ENCODE data around the gene PIAS3. TPM values are rescaled to one million over a fixed set of nuclear protein-coding genes. Genes with fewer than 3 reads are reported as not detected.
"Not testable (repeated sequence)": the region's sequence is repeated elsewhere in the genome, so short reads cannot be mapped to it uniquely, and the experiment has no call there.

PIAS3 gene

GRCh38 chr1:145818095-145818494, 40.8 kb downstream of the PIAS3 start:
- not testable (repeated sequence) for H3K4me3 ChIP-seq (ENCODE audit: low read length); H3K4me1 ChIP-seq (ENCODE audit: control insufficient read depth, insufficient read depth, low read length); H3K9me3 ChIP-seq (replicated peaks; ENCODE audit: low read length); H3K36me3 ChIP-seq (ENCODE audit: insufficient read depth, low read length); H3K27me3 ChIP-seq (ENCODE audit: control insufficient read depth, insufficient read depth, low read length)
- Histone ChIP-seq H3K9ac (ENCODE audit: low read depth, low read length) (peak overlapping the region; percentile 47), H3K4me2 (ENCODE audit: low read length) (peak overlapping the region; percentile 63)

GRCh38 chr1:145812977-145813810, 45.7 kb downstream of the PIAS3 start:
- H3K9me3 ChIP-seq (replicated peaks; ENCODE audit: low read length); H3K4me3 ChIP-seq (ENCODE audit: low read length); H3K4me1 ChIP-seq (ENCODE audit: control insufficient read depth, insufficient read depth, low read length); H3K36me3 ChIP-seq (ENCODE audit: insufficient read depth, low read length); H3K27me3 ChIP-seq (ENCODE audit: control insufficient read depth, insufficient read depth, low read length); H3K9ac ChIP-seq (ENCODE audit: low read depth, low read length): not testable (repeated sequence)
- peak overlapping the region; percentile 49 for H3K4me2 ChIP-seq (ENCODE audit: low read length)

- Histone ChIP-seq H3K9me3 (replicated peaks; ENCODE audit: low read length) (no peaks in the 10 kb centered on the region), H3K36me3 (ENCODE audit: insufficient read depth, low read length) (no peaks in the 10 kb centered on the region), H3K9ac (ENCODE audit: low read depth, low read length) (no peak overlapping the region), H3K27me3 (ENCODE audit: control insufficient read depth, insufficient read depth, low read length) (no peaks in the 10 kb centered on the region), H3K4me2 (ENCODE audit: low read length) (no peak overlapping the region), H3K4me3 (ENCODE audit: low read length) (no peak overlapping the region), H3K4me1 (ENCODE audit: control insufficient read depth, insufficient read depth, low read length) (peaks cover 12% of the 10 kb centered on the region)
These were observed 52.0 kb downstream of the PIAS3 start for GRCh38 chr1:145806844-145807243.

GRCh38 chr1:145806408-145806807, 52.5 kb downstream of the PIAS3 start:
- H3K9me3 ChIP-seq (replicated peaks; ENCODE audit: low read length), result no peaks in the 10 kb centered on the region
- no peaks in the 10 kb centered on the region for H3K27me3 ChIP-seq (ENCODE audit: control insufficient read depth, insufficient read depth, low read length)
- no peaks in the 10 kb centered on the region for H3K36me3 ChIP-seq (ENCODE audit: insufficient read depth, low read length)
- H3K4me1 ChIP-seq (ENCODE audit: control insufficient read depth, insufficient read depth, low read length), result peaks cover 12% of the 10 kb centered on the region
- H3K4me3 ChIP-seq (ENCODE audit: low read length), result no peak overlapping the region
- H3K9ac ChIP-seq (ENCODE audit: low read depth, low read length), result no peak overlapping the region
- no peak overlapping the region for H3K4me2 ChIP-seq (ENCODE audit: low read length)

- Histone ChIP-seq H3K36me3 (ENCODE audit: insufficient read depth, low read length) (no peaks in the 10 kb centered on the region), H3K4me3 (ENCODE audit: low read length) (no peak overlapping the region), H3K4me2 (ENCODE audit: low read length) (no peak overlapping the region), H3K27me3 (ENCODE audit: control insufficient read depth, insufficient read depth, low read length) (no peaks in the 10 kb centered on the region), H3K9me3 (replicated peaks; ENCODE audit: low read length) (no peaks in the 10 kb centered on the region), H3K4me1 (ENCODE audit: control insufficient read depth, insufficient read depth, low read length) (peaks cover 15% of the 10 kb centered on the region), H3K9ac (ENCODE audit: low read depth, low read length) (no peak overlapping the region)
These were observed 53.8 kb downstream of the PIAS3 start for GRCh38 chr1:145805057-145805456.

GRCh38 chr1:145804235-145805045, 54.4 kb downstream of the PIAS3 start:
- Histone ChIP-seq H3K36me3 (ENCODE audit: insufficient read depth, low read length) (no peaks in the 10 kb centered on the region), H3K27me3 (ENCODE audit: control insufficient read depth, insufficient read depth, low read length) (no peaks in the 10 kb centered on the region), H3K9ac (ENCODE audit: low read depth, low read length) (no peak overlapping the region), H3K4me1 (ENCODE audit: control insufficient read depth, insufficient read depth, low read length) (peaks cover 15% of the 10 kb centered on the region), H3K9me3 (replicated peaks; ENCODE audit: low read length) (no peaks in the 10 kb centered on the region), H3K4me2 (ENCODE audit: low read length) (no peak overlapping the region), H3K4me3 (ENCODE audit: low read length) (no peak overlapping the region)

- Histone ChIP-seq H3K4me1 (ENCODE audit: control insufficient read depth, insufficient read depth, low read length) (peaks cover 15% of the 10 kb centered on the region), H3K4me3 (ENCODE audit: low read length) (no peak overlapping the region), H3K27me3 (ENCODE audit: control insufficient read depth, insufficient read depth, low read length) (no peaks in the 10 kb centered on the region), H3K4me2 (ENCODE audit: low read length) (no peak overlapping the region), H3K36me3 (ENCODE audit: insufficient read depth, low read length) (no peaks in the 10 kb centered on the region), H3K9ac (ENCODE audit: low read depth, low read length) (no peak overlapping the region), H3K9me3 (replicated peaks; ENCODE audit: low read length) (peaks cover 5% of the 10 kb centered on the region)
These were observed 59.1 kb downstream of the PIAS3 start for GRCh38 chr1:145799806-145800205.

Small RNA genes lying within 50 kb of the gene (small RNA-seq; reads per million reads assigned to genes)
- not detected for gene MIR6736
